Caco-2 (cell line): ENCODE results near the gene GABRE. TPM values are rescaled to one million over a fixed set of nuclear protein-coding genes. Genes with fewer than 3 reads are reported as not detected.

Experiments
- BruUV-seq: library from RNA; stranded (reverse); fragments of 400-500 nt; replicated peaks from 2 replicates; lab custom pipeline; 2021; lab: Mats Ljungman, UMichigan
- CTCF ChIA-PET: fragments of 300-600 bp; sonication (Branson Sonifier 250); formaldehyde crosslinking; loops from one replicate; lab custom pipeline; 2022; ENCODE audit warnings: antibody characterized with exemption; lab: Charles Lee
- POLR2A ChIA-PET: fragments of 300-600 bp; sonication (Branson Sonifier 250); formaldehyde crosslinking; loops from one replicate; lab custom pipeline; 2022; ENCODE audit warnings: antibody characterized with exemption; lab: Charles Lee
- DNase-seq, 2 experiments: peaks; one replicate each; pipeline versions ENCODE4 v3.0.0 to v3.0.0-alpha.2; 2020 to 2022
- H3K27me3 ChIP-seq: replicated peaks from 2 replicates; pipeline ENCODE4 v1.6.0; 2011; ENCODE audit warnings: low read length; ENCODE audit not compliant: control insufficient read depth, insufficient read depth
- H3K36me3 ChIP-seq: 2 replicates; pipeline ENCODE4 v1.5.1; 2011; ENCODE audit warnings: low read length; ENCODE audit not compliant: control insufficient read depth, insufficient read depth
- H3K4me1 ChIP-seq: fragments of 250-450 bp; sonication (Bioruptor Pico); 2 replicates; pipeline ENCODE4 v1.5.1; 2020; ENCODE audit warnings: mild to moderate bottlenecking
- H3K4me3 ChIP-seq: 2 replicates; pipeline ENCODE4 v1.5.1; 2011; ENCODE audit warnings: low read depth, mild to moderate bottlenecking, control low read depth, low read length
- H3K9me3 ChIP-seq: fragments of 250-450 bp; sonication (Bioruptor Pico); 2 replicates; pipeline ENCODE4 v1.5.1; 2020; ENCODE audit warnings: mild to moderate bottlenecking, moderate library complexity
- H3K27ac Mint-ChIP-seq: one replicate; pipeline ENCODE4 v1.8.0; 2022; ENCODE audit warnings: mixed read lengths; ENCODE audit not compliant: unreplicated experiment
- H3K27me3 Mint-ChIP-seq: one replicate; pipeline ENCODE4 v1.8.0; 2022; ENCODE audit warnings: mixed read lengths; ENCODE audit not compliant: insufficient read depth, unreplicated experiment
- H3K36me3 Mint-ChIP-seq: one replicate; pipeline ENCODE4 v1.8.0; 2022; ENCODE audit warnings: mild to moderate bottlenecking, mixed read lengths; ENCODE audit not compliant: insufficient read depth, unreplicated experiment
- H3K4me1 Mint-ChIP-seq: one replicate; pipeline ENCODE4 v1.8.0; 2022; ENCODE audit warnings: low read depth, mixed read lengths; ENCODE audit not compliant: unreplicated experiment
- H3K4me3 Mint-ChIP-seq: one replicate; pipeline ENCODE4 v1.8.0; 2022; ENCODE audit warnings: mild to moderate bottlenecking, moderate library complexity, mixed read lengths; ENCODE audit not compliant: unreplicated experiment
- H3K9me3 Mint-ChIP-seq: one replicate; pipeline ENCODE4 v1.8.0; 2022; ENCODE audit warnings: mixed read lengths; ENCODE audit not compliant: unreplicated experiment
- intact Hi-C: fragments of 100-400 bp; cut with micrococcal nuclease; formaldehyde crosslinking; loops from one replicate; pipeline ENCODE4 v1.10.0; 2022; ENCODE audit not compliant: unreplicated experiment
- total RNA-seq: library from RNA; stranded (reverse); gene quantifications from 2 replicates; pipeline ENCODE4 v1.2.3, GENCODE V29; 2022
- TF ChIP-seq, protein P1 (sequence below), 2 experiments: fragments of 200-600 bp in 1 of 2; IDR thresholded peaks; 1 replicate in 1 of 2; 2 replicates in 1 of 2; pipeline versions ENCODE4 v1.5.1 to v1.8.0; 2011 to 2022; ENCODE audit warnings: antibody characterized with exemption in 1 of 2, control low read depth in 1 of 2, inconsistent platforms in 1 of 2, low read depth in 1 of 2, low read length in 1 of 2, mild to moderate bottlenecking in 1 of 2, moderate library complexity in 1 of 2; ENCODE audit not compliant: insufficient read depth in 1 of 2, severe bottlenecking in 1 of 2, unreplicated experiment in 1 of 2

GABRE gene
- total RNA-seq, 1 experiment from 2014 or later = 40.4 TPM

DNA sequence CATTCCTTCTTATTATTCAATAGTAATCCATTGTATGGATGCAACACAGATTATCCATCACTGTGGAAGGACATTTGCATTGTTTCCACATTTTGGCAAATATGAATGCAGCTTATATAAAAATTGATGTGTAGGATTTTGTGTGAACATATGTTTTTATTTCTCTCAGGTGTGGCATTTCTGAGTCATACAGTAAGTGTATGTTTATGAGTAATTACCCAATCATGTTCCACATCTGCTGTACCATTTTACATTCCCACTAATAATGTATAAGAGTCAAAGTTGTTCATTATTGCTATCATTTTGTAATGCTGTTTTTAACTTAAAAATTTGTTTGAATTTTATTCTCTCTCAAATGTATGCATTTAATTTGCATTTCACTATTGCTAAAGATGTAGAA is 36.3 kb downstream of the GABRE start:
- POLR2A ChIA-PET = no interaction called here
- no peaks in the 10 kb centered on the region for H3K4me1 Mint-ChIP-seq
- TF ChIP-seq, protein P1, sequence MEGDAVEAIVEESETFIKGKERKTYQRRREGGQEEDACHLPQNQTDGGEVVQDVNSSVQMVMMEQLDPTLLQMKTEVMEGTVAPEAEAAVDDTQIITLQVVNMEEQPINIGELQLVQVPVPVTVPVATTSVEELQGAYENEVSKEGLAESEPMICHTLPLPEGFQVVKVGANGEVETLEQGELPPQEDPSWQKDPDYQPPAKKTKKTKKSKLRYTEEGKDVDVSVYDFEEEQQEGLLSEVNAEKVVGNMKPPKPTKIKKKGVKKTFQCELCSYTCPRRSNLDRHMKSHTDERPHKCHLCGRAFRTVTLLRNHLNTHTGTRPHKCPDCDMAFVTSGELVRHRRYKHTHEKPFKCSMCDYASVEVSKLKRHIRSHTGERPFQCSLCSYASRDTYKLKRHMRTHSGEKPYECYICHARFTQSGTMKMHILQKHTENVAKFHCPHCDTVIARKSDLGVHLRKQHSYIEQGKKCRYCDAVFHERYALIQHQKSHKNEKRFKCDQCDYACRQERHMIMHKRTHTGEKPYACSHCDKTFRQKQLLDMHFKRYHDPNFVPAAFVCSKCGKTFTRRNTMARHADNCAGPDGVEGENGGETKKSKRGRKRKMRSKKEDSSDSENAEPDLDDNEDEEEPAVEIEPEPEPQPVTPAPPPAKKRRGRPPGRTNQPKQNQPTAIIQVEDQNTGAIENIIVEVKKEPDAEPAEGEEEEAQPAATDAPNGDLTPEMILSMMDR (IDR thresholded peaks at IDR 0.05; ENCODE audit: insufficient read depth in 1 of 2, low read depth in 1 of 2, low read length in 1 of 2, severe bottlenecking in 1 of 2, unreplicated experiment in 1 of 2) = no peak

DNA sequence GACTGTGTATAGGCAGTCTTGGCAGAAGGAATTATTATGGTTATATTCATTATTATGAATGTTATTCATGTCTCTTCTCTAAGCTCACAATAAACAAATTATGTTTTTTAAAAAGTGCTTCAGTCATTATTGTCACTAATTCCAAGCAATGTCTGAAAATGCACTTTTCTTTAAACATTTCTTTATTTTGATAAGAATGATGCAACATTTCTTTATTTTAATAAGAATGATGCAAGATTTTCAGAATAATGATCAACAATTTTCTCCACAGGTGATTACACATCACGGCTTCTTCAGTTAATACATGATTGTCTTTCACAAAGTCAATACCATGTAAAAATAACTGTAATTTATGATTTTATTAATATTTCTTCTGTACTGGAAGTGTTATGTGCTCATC is 39.1 kb downstream of the GABRE start:
- DNase-seq = no peak
- Mint-ChIP-seq H3K4me3 (no peak overlapping the region), H3K4me1 (no peaks in the 10 kb centered on the region), H3K9me3 (no peaks in the 10 kb centered on the region), H3K36me3 (no peaks in the 10 kb centered on the region), H3K27ac (no peak overlapping the region), H3K27me3 (no peaks in the 10 kb centered on the region)
- Histone ChIP-seq H3K27me3 (no peaks in the 10 kb centered on the region), H3K4me3 (no peak overlapping the region), H3K36me3 (no peaks in the 10 kb centered on the region), H3K9me3 (no peaks in the 10 kb centered on the region), H3K4me1 (no peaks in the 10 kb centered on the region)
- TF ChIP-seq, protein P1 (IDR thresholded peaks at IDR 0.05; ENCODE audit: insufficient read depth in 1 of 2, low read depth in 1 of 2, low read length in 1 of 2, severe bottlenecking in 1 of 2, unreplicated experiment in 1 of 2) = no peak
- BruUV-seq = no TSS peak
- POLR2A ChIA-PET = no interaction called here
- intact Hi-C loops = no loop called here
- CTCF ChIA-PET = no interaction called here

More for the DNA sequence above, 36.3 kb downstream of the GABRE start:
- no peaks in the 10 kb centered on the region for H3K9me3 ChIP-seq
- Mint-ChIP-seq H3K4me3 (no peak overlapping the region), H3K27me3 (no peaks in the 10 kb centered on the region), H3K9me3 (no peaks in the 10 kb centered on the region), H3K27ac (no peak overlapping the region), H3K36me3 (no peaks in the 10 kb centered on the region)
- H3K27me3 ChIP-seq = no peaks in the 10 kb centered on the region
- intact Hi-C loops = no loop called here
- DNase-seq = no peak
- no peak overlapping the region for H3K4me3 ChIP-seq
- CTCF ChIA-PET = no interaction called here
- no peaks in the 10 kb centered on the region for H3K4me1 ChIP-seq
- H3K36me3 ChIP-seq = no peaks in the 10 kb centered on the region
- no TSS peak for BruUV-seq

DNA sequence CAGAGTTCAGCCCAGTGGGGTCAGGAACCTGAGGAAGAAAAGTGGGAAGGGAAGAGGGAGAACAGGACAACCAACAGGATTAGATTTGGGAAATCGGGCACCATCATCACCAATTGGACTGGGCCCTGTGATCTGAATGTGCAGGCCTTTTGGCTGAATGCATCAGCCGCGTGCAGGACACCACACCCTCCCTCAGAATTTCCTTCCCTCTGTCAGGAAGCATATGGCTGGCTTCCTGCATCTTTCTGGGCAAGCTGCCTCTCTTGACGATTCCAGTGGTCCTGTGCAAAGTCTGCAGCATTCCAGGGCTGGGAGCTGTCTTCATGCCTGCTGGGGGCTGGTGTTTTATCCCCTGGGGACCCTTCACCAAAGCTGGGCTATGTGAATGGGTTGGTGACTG is 45.4 kb downstream of the GABRE start:
- H3K27me3 ChIP-seq = no peaks in the 10 kb centered on the region
- Mint-ChIP-seq H3K27me3 (peaks cover 5% of the 10 kb centered on the region), H3K4me3 (no peak overlapping the region), H3K36me3 (no peaks in the 10 kb centered on the region), H3K9me3 (no peaks in the 10 kb centered on the region), H3K27ac (no peak overlapping the region), H3K4me1 (no peaks in the 10 kb centered on the region)
- intact Hi-C loops = no loop called here
- DNase-seq = no peak
- TF ChIP-seq, protein P1 (IDR thresholded peaks at IDR 0.05; ENCODE audit: insufficient read depth in 1 of 2, low read depth in 1 of 2, low read length in 1 of 2, severe bottlenecking in 1 of 2, unreplicated experiment in 1 of 2) = no peak
- no peaks in the 10 kb centered on the region for H3K36me3 ChIP-seq
- no peaks in the 10 kb centered on the region for H3K9me3 ChIP-seq
- H3K4me1 ChIP-seq = no peaks in the 10 kb centered on the region
- no peak overlapping the region for H3K4me3 ChIP-seq
- POLR2A ChIA-PET = no interaction called here
- no TSS peak for BruUV-seq
- CTCF ChIA-PET = no interaction called here
